GM19467 (cell line): ENCODE data around the gene THSD4.

Experiments used
- ATAC-seq: cut with Tn5 transposase; IDR thresholded peaks from one replicate; pipeline ENCODE4 v1.9.1; 2021; ENCODE audit warnings: mild to moderate bottlenecking, moderate library complexity; ENCODE audit not compliant: unreplicated experiment

Gene THSD4

GRCh38 chr15:71566226-71566625 lies 451.0 kb downstream of the THSD4 start:
- ATAC-seq = no peak

GRCh38 chr15:71567173-71567572 lies 451.9 kb downstream of the THSD4 start:
- no peak for ATAC-seq

GRCh38 chr15:71568227-71568626 lies 453.0 kb downstream of the THSD4 start:
- no peak for ATAC-seq

- ATAC-seq = no peak
Observed at GRCh38 chr15:71570736-71571135, 455.5 kb downstream of the THSD4 start.

GRCh38 chr15:71571641-71572040 lies 456.4 kb downstream of the THSD4 start:
- no peak for ATAC-seq

GRCh38 chr15:71572452-71573053 lies 457.3 kb downstream of the THSD4 start:
- ATAC-seq = no peak

- no peak for ATAC-seq
Observed at GRCh38 chr15:71573599-71573998, 458.3 kb downstream of the THSD4 start.

GRCh38 chr15:71575474-71576045 lies 460.3 kb downstream of the THSD4 start:
- no peak for ATAC-seq

- ATAC-seq = no peak
Observed at GRCh38 chr15:71577071-71577470, 461.8 kb downstream of the THSD4 start.

GRCh38 chr15:71581398-71581930 lies 466.2 kb downstream of the THSD4 start:
- ATAC-seq = no peak

GRCh38 chr15:71585159-71585558 lies 469.9 kb downstream of the THSD4 start:
- no peak for ATAC-seq

- ATAC-seq = no peak
Observed at GRCh38 chr15:71586463-71586862, 471.2 kb downstream of the THSD4 start.

- ATAC-seq = no peak
Observed at GRCh38 chr15:71588746-71589145, 473.5 kb downstream of the THSD4 start.

GRCh38 chr15:71591057-71591456 lies 475.8 kb downstream of the THSD4 start:
- ATAC-seq = no peak

- ATAC-seq = no peak
Observed at GRCh38 chr15:71592203-71592602, 476.9 kb downstream of the THSD4 start.

- no peak for ATAC-seq
Observed at GRCh38 chr15:71595846-71596553, 480.7 kb downstream of the THSD4 start.

GRCh38 chr15:71596672-71597071 lies 481.4 kb downstream of the THSD4 start:
- ATAC-seq = no peak

- ATAC-seq = no peak
Observed at GRCh38 chr15:71597126-71597525, 481.9 kb downstream of the THSD4 start.

- no peak for ATAC-seq
Observed at GRCh38 chr15:71597637-71598036, 482.4 kb downstream of the THSD4 start.

- no peak for ATAC-seq
Observed at GRCh38 chr15:71598741-71599140, 483.5 kb downstream of the THSD4 start.

- ATAC-seq = no peak
Observed at GRCh38 chr15:71599418-71600151, 484.3 kb downstream of the THSD4 start.
